MCF 10A (cell line): ENCODE results near the gene NUDT22. TPM values are rescaled to one million over a fixed set of nuclear protein-coding genes. Genes with fewer than 3 reads are reported as not detected.
"Not testable (repeated sequence)": the region's sequence is repeated elsewhere in the genome, so short reads cannot be mapped to it uniquely, and the experiment has no call there.

Experiments
- BruUV-seq: library from RNA; stranded (reverse); fragments of 400-500 nt; replicated peaks from 2 replicates; lab custom pipeline; 2021; lab: Mats Ljungman, UMichigan
- CTCF ChIA-PET: fragments of 300-600 bp; sonication (Branson Sonifier 250); formaldehyde crosslinking; extraction: SDS; loops from one replicate; lab custom pipeline; 2021; ENCODE audit warnings: antibody characterized with exemption, inconsistent platforms; lab: Yijun Ruan, JAX
- POLR2A ChIA-PET: fragments of 300-600, 350-650 bp; sonication (Branson Sonifier 250); formaldehyde crosslinking; extraction: SDS; loops from one replicate; lab custom pipeline; 2020; ENCODE audit warnings: antibody characterized with exemption, inconsistent platforms; lab: Yijun Ruan, JAX
- DNase-seq: peaks from one replicate; pipeline ENCODE4 v3.0.0-alpha.2; 2018; ENCODE audit not compliant: unreplicated experiment
- H3K27ac Mint-ChIP-seq: one replicate; pipeline ENCODE4 v1.8.0; 2022; ENCODE audit warnings: mild to moderate bottlenecking, low read depth, mixed read lengths; ENCODE audit not compliant: unreplicated experiment
- H3K27me3 Mint-ChIP-seq: one replicate; pipeline ENCODE4 v1.8.0; 2022; ENCODE audit warnings: mixed read lengths; ENCODE audit not compliant: insufficient read depth, unreplicated experiment
- H3K36me3 Mint-ChIP-seq: one replicate; pipeline ENCODE4 v1.8.0; 2022; ENCODE audit warnings: mild to moderate bottlenecking, moderate library complexity, mixed read lengths; ENCODE audit not compliant: insufficient read depth, unreplicated experiment
- H3K4me1 Mint-ChIP-seq: one replicate; pipeline ENCODE4 v1.8.0; 2022; ENCODE audit warnings: mixed read lengths; ENCODE audit not compliant: insufficient read depth, unreplicated experiment
- H3K4me3 Mint-ChIP-seq: one replicate; pipeline ENCODE4 v1.8.0; 2022; ENCODE audit warnings: mild to moderate bottlenecking, moderate library complexity, mixed read lengths; ENCODE audit not compliant: unreplicated experiment
- H3K9me3 Mint-ChIP-seq: one replicate; pipeline ENCODE4 v1.8.0; 2022; ENCODE audit warnings: mixed read lengths; ENCODE audit not compliant: unreplicated experiment
- intact Hi-C: fragments of 100-400 bp; cut with micrococcal nuclease; formaldehyde crosslinking; loops from 2 replicates; pipeline ENCODE4 v1.14.1; 2022
- total RNA-seq: library from RNA; stranded (reverse); gene quantifications from 2 replicates; pipeline ENCODE4 v1.2.3, GENCODE V29; 2022
- TF ChIP-seq, protein P1 (sequence below): fragments of 200-600 bp; IDR thresholded peaks from one replicate; pipeline ENCODE4 v1.8.0; 2022; ENCODE audit warnings: antibody characterized with exemption, mild to moderate bottlenecking; ENCODE audit not compliant: unreplicated experiment

Gene NUDT22
- total RNA-seq, 1 experiment from 2014 or later, result 51.0 TPM

DNA sequence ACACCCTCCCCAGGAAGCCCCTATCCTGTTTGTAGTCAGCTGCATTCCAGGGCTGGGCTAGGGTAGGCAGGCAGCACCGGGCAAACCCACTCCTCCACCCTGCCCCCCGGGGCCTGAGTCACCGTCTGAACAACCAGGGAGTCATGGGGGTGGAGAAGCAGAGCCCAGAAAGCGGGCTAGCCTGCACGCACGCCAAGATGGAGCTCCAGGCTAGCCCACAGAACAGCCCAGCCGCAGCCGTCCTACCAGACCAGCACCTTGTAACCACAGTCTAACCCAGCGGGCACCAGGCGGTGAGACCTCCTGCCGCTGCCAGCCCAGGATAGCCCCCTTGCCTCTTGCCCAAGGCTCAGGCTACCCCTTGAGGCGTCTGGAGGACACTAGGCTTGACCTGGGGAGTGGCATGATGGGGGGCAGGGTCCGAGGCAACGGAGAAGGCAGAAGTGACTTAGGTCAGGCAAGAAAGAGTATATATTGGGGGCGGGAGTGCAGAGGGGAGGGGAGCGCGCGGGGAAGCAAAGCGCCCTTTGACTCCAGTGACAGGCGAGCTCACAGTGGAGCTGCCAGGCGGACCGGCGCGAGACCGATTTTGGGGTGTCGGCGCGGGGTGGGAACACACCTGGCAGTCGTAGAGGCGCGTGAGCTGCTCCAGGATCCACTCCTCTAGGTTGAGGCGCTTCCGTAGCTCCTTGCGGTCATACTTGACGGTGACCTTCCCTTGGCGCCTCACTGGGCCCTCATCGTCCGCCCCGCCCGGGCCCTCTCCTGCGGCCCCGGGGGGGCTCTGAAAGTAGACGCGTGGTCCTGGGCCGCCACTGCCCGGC, 19.9 kb downstream of the NUDT22 start:
- no peaks in the 10 kb centered on the region for H3K9me3 Mint-ChIP-seq
- BruUV-seq, result TSS peak; percentile 45
- H3K36me3 Mint-ChIP-seq, result peaks cover 27% of the 10 kb centered on the region
- TF ChIP-seq, protein P1, sequence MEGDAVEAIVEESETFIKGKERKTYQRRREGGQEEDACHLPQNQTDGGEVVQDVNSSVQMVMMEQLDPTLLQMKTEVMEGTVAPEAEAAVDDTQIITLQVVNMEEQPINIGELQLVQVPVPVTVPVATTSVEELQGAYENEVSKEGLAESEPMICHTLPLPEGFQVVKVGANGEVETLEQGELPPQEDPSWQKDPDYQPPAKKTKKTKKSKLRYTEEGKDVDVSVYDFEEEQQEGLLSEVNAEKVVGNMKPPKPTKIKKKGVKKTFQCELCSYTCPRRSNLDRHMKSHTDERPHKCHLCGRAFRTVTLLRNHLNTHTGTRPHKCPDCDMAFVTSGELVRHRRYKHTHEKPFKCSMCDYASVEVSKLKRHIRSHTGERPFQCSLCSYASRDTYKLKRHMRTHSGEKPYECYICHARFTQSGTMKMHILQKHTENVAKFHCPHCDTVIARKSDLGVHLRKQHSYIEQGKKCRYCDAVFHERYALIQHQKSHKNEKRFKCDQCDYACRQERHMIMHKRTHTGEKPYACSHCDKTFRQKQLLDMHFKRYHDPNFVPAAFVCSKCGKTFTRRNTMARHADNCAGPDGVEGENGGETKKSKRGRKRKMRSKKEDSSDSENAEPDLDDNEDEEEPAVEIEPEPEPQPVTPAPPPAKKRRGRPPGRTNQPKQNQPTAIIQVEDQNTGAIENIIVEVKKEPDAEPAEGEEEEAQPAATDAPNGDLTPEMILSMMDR, result no peak
- peak overlapping the region; percentile 93 for H3K4me3 Mint-ChIP-seq
- intact Hi-C loops, result loop anchor here (2.0 kb wide), 1 partner anchor 59 kb away; the partner anchor contains the start of gene ESRRA
- H3K4me1 Mint-ChIP-seq, result peaks cover 15% of the 10 kb centered on the region
- no peaks in the 10 kb centered on the region for H3K27me3 Mint-ChIP-seq
- peak; percentile 97 for DNase-seq
- ChIA-PET POLR2A (interaction anchor here (0.6 to 10.8 kb wide), 23 partner anchors 8 to 1699 kb away, joined by 3 to 122 read pairs (median 7); partner anchors contain the start of genes AHNAK, BAD, CATSPERZ and DNAJC4), CTCF (interaction anchor here (0.6 to 3.1 kb wide), 12 partner anchors 10 to 404 kb away, joined by 3 to 27 read pairs (median 3); partner anchors contain the start of genes CATSPERZ and ESRRA)
- peak overlapping the region; percentile 69 for H3K27ac Mint-ChIP-seq

DNA sequence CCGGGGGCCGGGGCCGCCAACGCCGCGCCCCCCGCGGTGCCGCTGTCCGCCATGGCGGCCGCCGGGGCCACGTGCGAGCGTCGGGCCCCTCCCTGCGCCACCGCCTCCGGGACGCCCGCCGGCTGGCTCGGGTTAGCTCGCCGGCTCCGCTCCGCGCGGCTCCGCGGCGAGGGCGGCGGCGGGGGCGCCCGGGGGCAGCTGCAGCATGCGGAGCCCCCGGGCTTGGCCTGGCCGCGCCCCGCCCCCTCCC, 20.5 kb downstream of the NUDT22 start:
- Mint-ChIP-seq H3K4me3 (peak overlapping the region; percentile 93), H3K4me1 (peaks cover 15% of the 10 kb centered on the region), H3K36me3 (peaks cover 27% of the 10 kb centered on the region), H3K27ac (peak overlapping the region; percentile 63)
- H3K27me3 Mint-ChIP-seq, DNase-seq, H3K9me3 Mint-ChIP-seq, BruUV-seq: not testable (repeated sequence)
- POLR2A ChIA-PET, result interaction anchor here (0.9 to 10.8 kb wide), 18 partner anchors 8 to 1699 kb away, joined by 3 to 122 read pairs (median 10); partner anchors contain the start of genes AHNAK, BAD, CATSPERZ and DNAJC4
- CTCF ChIA-PET, result interaction anchor here (0.6 to 1.6 kb wide), 3 partner anchors 22 to 108 kb away, joined by 3 to 4 read pairs (median 3); no protein-coding TSS in a partner anchor
- intact Hi-C loops, result loop anchor here (2.0 kb wide), 1 partner anchor 58 kb away; the partner anchor contains the start of gene ESRRA

DNA sequence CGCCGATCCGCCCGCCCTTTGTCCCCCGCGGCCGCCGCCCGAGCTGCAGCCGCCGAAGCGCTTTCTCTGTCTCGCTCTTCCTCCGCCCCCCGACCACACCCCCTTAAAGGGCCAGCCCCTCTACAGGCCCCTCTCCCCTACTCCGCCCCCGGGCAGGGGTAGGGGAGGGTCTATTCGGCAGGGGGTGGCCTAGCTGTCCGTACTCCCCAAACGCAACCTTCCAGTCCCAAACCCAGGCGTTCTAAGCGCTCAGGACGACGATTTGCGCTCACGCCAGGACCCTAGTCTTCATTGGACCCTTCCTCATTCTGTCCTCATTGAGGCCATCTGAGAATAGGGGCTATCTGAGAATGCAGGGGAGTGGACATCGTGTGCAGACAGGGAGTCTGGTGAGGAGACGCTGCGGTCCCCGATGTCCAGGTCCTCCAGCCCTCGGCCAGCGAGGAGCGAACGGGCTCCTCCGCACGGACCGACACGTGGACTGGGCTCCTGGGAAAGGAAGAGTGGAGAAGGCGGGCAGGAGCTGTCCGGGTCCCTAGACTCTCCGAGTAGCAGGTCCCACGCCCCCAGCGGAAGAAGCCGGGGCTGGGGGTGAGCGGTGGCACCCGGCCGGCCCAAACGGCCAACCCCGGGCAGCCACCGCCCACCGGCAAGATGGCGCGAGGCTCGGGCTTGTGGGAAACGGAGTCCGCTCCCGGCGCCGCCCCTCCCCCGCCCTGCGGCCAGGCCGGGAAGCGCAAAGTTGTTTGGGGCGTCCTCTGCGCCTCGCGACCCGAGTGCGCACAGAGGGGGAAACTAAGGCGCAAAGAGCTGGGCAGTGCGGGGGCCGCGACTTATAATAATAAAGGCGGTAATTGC, 21.0 kb downstream of the NUDT22 start, which contains the start of gene PPP1R14B:
PPP1R14B (minus strand) TSS at position 73 of the 858 bp plus-strand sequence. CDS start 270 bp downstream, outside the sequence.
- Mint-ChIP-seq H3K27ac (peak within 1 kb of the TSS; percentile 69), H3K4me3 (peak within 1 kb of the TSS; percentile 93), H3K4me1 (peaks cover 15% of the 10 kb centered on the region), H3K9me3 (no peaks in the 10 kb centered on the region), H3K27me3 (no peaks in the 10 kb centered on the region), H3K36me3 (peaks cover 27% of the 10 kb centered on the region)
- TF ChIP-seq, protein P1, result no peak
- POLR2A ChIA-PET, result interaction anchor here (0.7 to 10.8 kb wide), 18 partner anchors 9 to 113 kb away, joined by 3 to 122 read pairs (median 10); partner anchors contain the start of genes BAD, CATSPERZ, DNAJC4 and ESRRA
- peak; percentile 86 for DNase-seq
- intact Hi-C loops, result loop anchor here (2.0 kb wide), 1 partner anchor 58 kb away; the partner anchor contains the start of gene ESRRA
- BruUV-seq, result no TSS peak
- CTCF ChIA-PET, result interaction anchor here (0.9 to 1.7 kb wide), 3 partner anchors 43 to 66 kb away, joined by 3 to 4 read pairs (median 4); no protein-coding TSS in a partner anchor
